BE2C (cell line): ENCODE measurements around the gene MEN1.
A peak's percentile ranks its signal among the peaks of the same experiment; 100 is the strongest.

Experiments used
- DNase-seq: peaks from one replicate; pipeline ENCODE4 v3.0.0-alpha.2; 2020
- H3K27me3 ChIP-seq: fragments of 250-450 bp; sonication (Bioruptor Pico); 2 replicates; pipeline ENCODE4 v1.5.1; 2020; ENCODE audit warnings: mild to moderate bottlenecking
- H3K36me3 ChIP-seq: fragments of 250-450 bp; sonication (Bioruptor Pico); 2 replicates; pipeline ENCODE4 v1.5.1; 2020; ENCODE audit warnings: mild to moderate bottlenecking
- H3K4me1 ChIP-seq: fragments of 250-450 bp; sonication (Bioruptor Pico); 2 replicates; pipeline ENCODE4 v1.5.1; 2020
- H3K4me3 ChIP-seq: 2 replicates; pipeline ENCODE4 v1.5.1; 2011; ENCODE audit warnings: low read depth, low read length
- H3K9me3 ChIP-seq: fragments of 250-450 bp; sonication (Bioruptor Pico); 2 replicates; pipeline ENCODE4 v1.5.1; 2020
- TF ChIP-seq, protein P1 (sequence below): IDR thresholded peaks from 2 replicates; pipeline ENCODE4 v1.5.1; 2012; ENCODE audit warnings: mild to moderate bottlenecking, low read depth, low read length

The MEN1 gene

DNA sequence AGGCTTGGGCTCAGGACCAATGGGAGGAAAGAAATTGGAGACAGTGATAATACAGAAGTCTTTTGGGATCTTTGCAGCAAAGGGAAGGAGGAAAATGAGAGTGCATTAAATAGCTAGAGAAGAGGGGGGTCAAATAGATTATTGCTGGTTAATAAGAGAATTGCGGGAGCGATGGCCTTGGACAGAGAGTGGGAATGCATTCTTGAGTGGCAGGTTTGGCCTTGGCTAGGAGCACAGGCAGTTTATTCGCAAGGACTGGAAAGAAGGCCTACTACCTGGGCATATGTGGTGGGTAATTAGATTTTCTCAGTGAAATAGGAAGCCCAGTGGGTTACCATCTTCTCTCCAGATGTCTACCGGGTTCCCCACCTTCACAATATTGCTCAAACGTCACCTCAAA, 3.5 kb upstream of the MEN1 start:
- Histone ChIP-seq H3K9me3 (no peaks in the 10 kb centered on the region), H3K36me3 (no peaks in the 10 kb centered on the region), H3K4me3 (no peak overlapping the region), H3K27me3 (no peaks in the 10 kb centered on the region), H3K4me1 (no peaks in the 10 kb centered on the region)
- no peak for DNase-seq
- TF ChIP-seq, protein P1, sequence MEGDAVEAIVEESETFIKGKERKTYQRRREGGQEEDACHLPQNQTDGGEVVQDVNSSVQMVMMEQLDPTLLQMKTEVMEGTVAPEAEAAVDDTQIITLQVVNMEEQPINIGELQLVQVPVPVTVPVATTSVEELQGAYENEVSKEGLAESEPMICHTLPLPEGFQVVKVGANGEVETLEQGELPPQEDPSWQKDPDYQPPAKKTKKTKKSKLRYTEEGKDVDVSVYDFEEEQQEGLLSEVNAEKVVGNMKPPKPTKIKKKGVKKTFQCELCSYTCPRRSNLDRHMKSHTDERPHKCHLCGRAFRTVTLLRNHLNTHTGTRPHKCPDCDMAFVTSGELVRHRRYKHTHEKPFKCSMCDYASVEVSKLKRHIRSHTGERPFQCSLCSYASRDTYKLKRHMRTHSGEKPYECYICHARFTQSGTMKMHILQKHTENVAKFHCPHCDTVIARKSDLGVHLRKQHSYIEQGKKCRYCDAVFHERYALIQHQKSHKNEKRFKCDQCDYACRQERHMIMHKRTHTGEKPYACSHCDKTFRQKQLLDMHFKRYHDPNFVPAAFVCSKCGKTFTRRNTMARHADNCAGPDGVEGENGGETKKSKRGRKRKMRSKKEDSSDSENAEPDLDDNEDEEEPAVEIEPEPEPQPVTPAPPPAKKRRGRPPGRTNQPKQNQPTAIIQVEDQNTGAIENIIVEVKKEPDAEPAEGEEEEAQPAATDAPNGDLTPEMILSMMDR, result no peak

DNA sequence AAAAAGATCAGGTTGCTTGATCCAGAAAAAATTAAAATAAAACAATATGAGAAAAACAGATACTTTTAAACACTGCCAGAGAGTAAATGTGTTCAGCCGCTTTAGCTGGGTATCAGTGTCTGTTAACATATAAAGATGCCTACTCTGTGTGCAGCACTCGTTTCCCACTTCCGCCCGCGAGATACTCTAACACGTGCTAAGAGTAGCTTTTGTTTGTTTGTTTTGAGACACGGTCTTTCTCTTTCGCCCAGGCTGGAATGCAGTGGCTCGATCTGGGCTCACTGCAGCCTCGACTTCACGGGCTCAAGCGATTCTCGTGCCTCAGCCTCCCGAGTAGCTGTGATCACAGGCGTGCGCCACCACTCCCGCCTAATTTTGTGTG, 531 bp upstream of the MEN1 start:
- Histone ChIP-seq H3K9me3 (no peaks in the 10 kb centered on the region), H3K36me3 (no peaks in the 10 kb centered on the region), H3K27me3 (no peaks in the 10 kb centered on the region), H3K4me3 (peak overlapping the region; percentile 73), H3K4me1 (no peaks in the 10 kb centered on the region)
- TF ChIP-seq, protein P1, result no peak
- DNase-seq, result no peak

DNA sequence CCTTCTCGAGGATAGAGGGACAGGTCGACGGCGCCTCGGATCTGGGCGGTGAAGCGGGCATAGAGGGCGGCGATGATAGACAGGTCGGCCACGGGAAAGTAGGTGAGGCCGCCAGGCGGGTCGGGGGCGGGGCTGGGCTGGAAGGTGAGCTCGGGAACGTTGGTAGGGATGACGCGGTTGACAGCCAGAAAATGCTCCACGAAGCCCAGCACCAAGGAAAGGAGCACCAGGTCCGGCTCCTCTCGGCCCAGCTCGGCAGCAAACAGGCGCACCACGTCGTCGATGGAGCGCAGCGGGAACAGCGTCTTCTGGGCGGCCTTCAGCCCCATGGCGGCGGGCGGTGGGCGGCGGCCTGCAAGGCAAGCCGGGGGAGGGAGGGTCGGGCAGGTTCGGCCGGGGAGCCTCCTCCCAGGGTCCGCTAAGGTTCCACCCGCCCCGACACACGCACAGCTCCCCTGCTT, 540 bp downstream of the MEN1 start:
- TF ChIP-seq, protein P1, result no peak
- Histone ChIP-seq H3K4me3 (peak overlapping the region; percentile 73), H3K4me1 (no peaks in the 10 kb centered on the region), H3K9me3 (no peaks in the 10 kb centered on the region), H3K27me3 (no peaks in the 10 kb centered on the region), H3K36me3 (no peaks in the 10 kb centered on the region)
- peak; percentile 25 for DNase-seq

DNA sequence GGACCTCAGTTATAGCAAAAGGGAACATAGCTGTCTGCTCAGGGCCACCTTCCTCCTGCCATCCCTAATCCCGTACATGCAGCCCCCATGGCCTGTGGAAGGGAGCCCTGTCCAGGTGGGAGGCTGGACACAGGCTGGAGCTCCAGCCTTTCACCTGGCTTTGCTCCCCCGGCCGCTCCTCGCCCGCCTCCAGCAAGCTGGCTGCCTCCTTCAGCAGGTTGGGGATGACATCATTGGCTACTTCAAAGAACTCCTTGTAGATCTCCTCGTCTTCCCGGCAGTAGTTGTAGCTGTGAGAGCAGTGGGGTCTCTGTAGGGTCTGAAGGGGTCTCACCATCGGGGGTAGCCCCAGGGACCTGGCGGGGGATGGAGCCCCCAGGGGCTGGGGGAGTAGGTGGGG, 4.9 kb downstream of the MEN1 start:
- TF ChIP-seq, protein P1, result no peak
- Histone ChIP-seq H3K27me3 (no peaks in the 10 kb centered on the region), H3K36me3 (no peaks in the 10 kb centered on the region), H3K4me3 (no peak overlapping the region), H3K4me1 (no peaks in the 10 kb centered on the region), H3K9me3 (no peaks in the 10 kb centered on the region)
- no peak for DNase-seq

DNA sequence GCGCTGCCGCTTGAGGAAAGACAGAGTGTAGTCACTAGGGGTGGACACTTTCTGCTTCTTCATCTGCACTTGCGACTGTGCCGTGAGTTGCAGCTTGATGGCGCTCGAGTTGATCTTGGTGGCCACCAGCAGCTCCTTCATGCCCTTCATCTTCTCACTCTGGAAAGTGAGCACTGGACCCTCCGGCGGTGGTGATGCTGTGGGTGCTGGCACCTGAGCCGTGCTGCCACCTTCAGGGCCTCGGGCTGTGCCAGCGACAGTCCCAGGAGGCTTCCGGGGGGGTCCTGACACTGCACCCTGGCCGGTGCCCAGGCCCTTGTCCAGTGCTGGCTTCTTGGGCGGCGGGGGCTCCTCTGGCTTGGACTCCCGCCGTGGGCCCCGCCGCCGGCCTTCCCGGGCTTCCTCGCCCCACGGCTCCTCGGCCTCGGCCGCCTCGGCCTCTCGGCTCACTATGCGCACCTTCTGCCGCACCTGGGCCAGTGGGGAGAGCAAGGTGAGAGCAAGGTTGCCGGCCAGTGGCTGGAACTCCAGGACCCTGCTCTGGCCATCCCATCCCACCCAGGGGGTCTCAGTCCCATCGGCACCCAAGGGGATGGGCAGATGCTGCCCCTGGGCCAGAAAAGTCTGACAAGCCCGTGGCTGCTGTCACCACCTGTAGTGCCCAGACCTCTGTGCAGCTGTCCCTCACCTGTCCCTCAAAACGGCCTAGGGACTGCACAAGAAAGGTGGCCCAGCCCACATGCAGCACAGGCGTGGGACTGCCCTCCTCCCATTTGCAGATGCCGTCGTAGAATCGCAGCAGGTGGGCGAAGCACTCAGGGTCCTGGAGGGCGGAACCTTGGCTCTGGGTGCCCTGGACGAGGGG, 5.8 kb downstream of the MEN1 start:
- no peaks in the 10 kb centered on the region for H3K4me1 ChIP-seq
- H3K36me3 ChIP-seq, result no peaks in the 10 kb centered on the region
- no peak overlapping the region for H3K4me3 ChIP-seq
- TF ChIP-seq, protein P1, result no peak
- no peaks in the 10 kb centered on the region for H3K27me3 ChIP-seq
- no peaks in the 10 kb centered on the region for H3K9me3 ChIP-seq
- DNase-seq, result no peak

DNA sequence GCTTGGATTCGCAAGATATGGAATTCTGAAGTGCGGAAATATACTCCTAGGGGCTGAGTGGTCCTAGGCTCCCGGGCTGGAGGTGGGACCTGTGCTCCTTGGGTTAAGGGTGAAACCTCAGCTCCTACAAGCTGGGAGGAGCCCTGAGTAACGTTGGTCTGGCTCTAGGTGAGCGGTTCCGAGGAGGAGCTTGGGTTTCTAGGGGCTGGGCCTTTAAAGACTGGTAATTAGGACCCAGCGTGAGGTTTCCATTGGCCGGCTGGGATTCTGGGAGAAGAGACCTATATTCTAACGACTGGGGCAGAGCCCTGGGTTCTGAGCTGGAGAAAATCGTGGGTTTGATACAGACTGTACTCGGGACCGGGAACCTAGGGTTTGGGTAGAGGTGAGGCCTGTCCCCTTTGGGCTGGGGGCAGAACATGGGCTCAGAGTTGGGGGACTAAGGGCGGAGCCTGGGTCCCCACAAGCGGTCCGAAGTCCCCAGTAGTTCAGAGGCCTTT, 6.5 kb downstream of the MEN1 start:
- Histone ChIP-seq H3K36me3 (no peaks in the 10 kb centered on the region), H3K4me3 (peak overlapping the region; percentile 65), H3K4me1 (no peaks in the 10 kb centered on the region), H3K9me3 (no peaks in the 10 kb centered on the region), H3K27me3 (no peaks in the 10 kb centered on the region)
- TF ChIP-seq, protein P1, result no peak
- DNase-seq, result no peak
